Cerebellar nuclear complex (tissue), 1 donor: ENCODE results near the gene SERPINB2.
"Not testable (repeated sequence)": the region's sequence is repeated elsewhere in the genome, so short reads cannot be mapped to it uniquely, and the experiment has no call there.

Experiments used
- DNase-seq, 2 experiments: peaks; one replicate each; lab custom pipeline; 2025; lab: John Stamatoyannopoulos, UW

The SERPINB2 gene

DNA sequence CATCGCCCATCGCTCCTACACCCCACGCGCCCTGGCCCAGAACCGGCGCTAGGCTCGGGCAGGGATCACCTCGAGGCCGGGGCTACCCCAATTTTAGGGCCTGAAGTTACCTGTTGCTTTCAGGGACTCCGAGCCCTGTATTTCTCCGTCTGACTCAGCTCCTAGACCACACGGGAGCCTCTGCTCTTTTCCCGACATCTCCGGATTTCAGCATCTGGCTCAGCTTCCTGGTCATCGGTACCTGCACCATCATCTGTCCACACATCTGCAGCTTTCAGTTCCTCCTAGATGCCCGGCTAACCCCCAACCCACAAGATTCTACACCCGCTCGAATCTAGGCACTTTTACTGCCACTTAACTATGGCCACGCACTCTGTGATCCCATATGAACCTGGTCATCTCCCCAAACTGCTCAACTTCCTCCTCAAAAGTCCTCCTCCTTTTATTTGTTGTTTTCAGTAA lies 49.5 kb downstream of the SERPINB2 start:
- DNase-seq: no peak

DNA sequence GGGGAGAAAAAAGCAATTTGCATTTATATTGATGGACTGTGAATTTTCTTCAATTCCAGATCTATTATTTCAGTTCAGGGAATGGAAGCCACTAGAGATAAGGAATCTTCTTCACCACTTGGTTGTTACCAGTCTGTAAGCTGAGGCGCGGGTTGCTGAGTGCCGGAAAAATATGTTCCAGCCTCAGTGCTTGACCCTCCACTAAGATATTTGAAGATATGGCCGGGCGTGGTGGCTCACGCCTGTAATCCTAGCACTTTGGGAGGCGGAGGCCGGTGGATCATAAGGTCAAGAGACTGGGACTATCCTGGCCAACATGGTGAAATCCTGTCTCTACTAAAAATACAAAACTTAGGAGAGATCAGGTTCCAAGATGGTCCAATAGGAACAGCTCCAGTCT lies 52.5 kb downstream of the SERPINB2 start:
- no peak for DNase-seq

DNA sequence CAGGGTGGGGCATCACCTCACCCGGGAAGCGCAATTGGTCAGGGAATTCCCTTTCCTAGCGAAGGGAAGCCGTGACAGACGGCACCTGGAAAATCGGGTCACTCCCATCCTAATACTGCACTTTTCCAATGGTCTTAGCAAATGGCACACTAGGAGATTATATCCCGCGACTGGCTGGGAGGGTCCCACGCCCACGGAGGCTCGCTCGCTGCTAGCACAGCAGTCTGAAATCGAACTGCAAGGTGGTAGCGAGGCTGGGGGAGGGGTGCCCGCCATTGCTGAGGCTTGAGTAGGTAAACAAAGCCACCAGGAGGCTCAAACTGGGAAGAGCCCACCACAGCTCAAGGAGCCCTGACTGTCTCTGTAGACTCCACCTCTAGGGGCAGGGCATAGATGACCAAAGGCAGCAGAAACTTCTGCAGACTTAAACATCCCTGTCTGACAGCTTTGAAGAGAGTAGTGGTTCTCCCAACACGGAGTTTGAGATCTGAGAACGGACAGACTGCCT lies 53.1 kb downstream of the SERPINB2 start:
- not testable (repeated sequence) for DNase-seq

DNA sequence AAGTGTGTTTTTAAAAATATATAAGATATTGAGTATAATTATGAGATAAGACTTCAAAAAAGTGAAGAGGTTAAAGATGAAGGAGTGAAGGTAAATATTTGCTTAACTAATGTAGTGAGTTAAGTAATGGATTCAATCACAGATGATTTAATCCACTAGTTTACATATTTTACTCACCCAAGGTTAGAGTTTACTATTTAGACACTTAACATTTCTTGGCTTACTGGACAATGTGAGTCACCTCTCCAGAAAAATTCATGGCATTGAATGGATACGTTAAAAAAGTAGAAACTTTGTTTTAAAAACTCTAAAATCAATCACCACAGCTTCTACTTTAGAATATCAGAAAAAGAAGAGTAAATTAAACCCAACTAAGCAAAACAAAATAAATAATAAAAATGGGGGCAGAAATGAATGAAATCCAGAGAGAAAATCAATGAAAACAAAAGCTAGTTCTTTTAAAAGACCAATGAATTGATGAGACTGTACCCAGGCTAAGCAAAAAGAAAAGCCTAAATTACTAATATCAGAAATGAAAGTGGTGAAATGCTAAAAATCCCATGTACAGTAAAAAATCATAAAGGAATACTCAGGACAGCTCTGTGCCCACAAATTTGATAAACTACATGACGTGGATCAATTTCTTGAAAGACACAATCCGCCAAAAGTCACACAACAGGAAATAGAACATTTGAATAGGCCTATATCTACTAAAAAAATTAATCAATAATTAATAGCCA lies 59.7 kb downstream of the SERPINB2 start:
- no peak for DNase-seq

DNA sequence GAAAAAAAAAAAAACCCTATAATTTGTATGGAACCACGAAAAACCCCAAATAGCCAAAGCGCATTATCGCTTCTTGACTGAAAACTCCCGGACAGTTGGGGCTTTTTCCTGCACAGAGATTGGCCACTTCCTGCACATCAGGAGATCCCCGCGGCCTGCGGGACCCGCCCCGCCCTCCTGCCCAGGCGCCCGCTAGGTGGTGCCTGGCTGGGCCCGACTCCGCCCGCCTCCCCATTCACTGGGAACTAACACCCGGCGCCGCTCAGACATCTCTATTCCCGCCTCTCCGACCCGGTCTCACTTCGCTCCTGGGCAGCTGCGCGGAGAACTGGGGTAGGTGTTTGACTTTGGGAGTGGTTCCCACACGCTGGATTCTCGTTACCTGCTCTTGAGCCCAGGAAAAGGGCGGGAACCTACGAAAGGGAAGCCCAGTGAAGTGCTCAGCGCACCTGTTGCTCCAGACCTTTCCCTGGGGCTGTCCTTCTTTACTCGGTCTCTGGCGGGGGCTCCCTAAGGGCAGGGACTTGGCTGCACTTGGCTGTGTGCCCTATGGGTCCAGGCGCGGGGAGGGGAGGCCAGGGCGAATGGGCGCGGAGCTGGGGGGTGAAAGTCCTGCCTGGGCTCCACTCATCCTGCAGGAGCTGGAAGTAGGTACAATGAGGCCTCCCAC lies 61.7 kb downstream of the SERPINB2 start, which contains the start of gene HMSD:
Gene HMSD (plus strand): TSS at position 234 of the 670 bp plus-strand sequence. CDS start 4,155 bp downstream, outside the sequence.
- no peak for DNase-seq

DNA sequence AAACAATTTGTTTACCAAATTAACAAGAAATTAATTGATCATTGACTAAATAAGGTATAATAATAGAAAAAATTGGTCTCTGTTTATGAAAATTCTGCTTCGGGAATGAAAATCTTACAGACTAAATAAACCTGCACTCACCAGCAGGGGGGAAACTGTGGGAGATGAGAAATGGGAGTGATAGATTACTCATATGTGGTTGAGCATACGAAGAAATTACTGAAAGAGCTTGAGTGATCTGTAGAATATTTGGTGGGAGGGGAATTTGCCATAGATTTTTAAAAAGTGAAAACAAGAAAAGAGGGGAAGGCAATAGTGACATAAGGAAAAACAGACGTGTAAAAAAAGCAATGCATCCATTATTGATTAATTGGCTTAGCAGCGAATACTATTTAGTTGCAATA lies 63.8 kb downstream of the SERPINB2 start:
- no peak for DNase-seq
